COLO668 (cell line): ENCODE data around the gene ZBTB8OS.
A peak's percentile ranks its signal among the peaks of the same experiment; 100 is the strongest.

Experiments
- DNase-seq: peaks from one replicate; lab custom pipeline; 2025; ENCODE audit not compliant: unreplicated experiment; lab: John Stamatoyannopoulos, UW

The ZBTB8OS gene

DNA sequence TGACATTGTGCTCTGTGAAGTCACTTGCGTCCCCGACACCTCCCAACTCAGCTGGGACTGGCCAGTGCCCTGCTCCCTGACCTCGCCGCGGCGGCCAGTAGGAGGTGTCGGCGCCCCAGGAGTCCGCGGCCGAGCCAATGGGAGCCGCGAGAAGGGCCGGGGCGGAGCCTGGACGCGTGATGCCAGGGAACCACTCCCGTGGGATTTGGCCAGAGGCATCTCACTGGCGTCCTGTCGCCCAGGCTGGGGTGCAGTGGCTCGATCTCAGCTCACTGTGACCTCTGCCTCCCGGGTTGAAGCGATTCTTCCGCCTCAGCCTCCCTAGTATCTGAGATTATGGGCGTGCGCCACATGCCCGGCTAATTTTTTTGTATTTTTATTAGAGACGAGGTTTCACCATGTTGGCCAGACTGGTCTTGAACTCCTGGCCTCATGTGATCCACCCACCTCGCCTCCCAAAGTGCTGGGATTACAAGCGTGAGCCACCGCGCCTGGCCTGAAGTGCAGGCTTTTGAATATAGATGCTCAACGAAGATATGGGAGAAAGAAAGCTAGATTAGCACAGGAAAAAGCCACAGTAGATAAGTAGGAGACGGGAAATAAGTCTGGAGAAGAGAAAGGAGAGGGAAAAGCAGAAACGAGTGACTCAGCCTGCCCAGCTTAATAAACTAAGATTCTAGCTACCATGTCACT is 38.0 kb downstream of the ZBTB8OS start:
- peak; percentile 97 for DNase-seq

DNA sequence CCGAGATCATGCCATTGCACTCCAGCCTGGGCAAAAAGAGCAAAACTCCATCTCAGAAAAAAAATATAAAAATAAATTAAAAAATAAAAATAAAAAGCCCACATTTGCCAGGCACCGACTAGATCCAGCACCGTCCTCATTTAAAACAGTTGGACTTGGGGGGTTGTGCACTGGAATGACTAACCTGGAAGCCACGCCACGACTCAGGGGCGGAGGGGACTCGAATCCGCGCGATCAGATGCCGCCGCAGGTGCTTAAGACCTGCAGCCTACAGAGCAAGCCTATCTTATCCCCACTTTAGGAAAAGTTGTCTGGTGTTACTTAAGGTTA is 38.5 kb downstream of the ZBTB8OS start:
- DNase-seq, result no peak

DNA sequence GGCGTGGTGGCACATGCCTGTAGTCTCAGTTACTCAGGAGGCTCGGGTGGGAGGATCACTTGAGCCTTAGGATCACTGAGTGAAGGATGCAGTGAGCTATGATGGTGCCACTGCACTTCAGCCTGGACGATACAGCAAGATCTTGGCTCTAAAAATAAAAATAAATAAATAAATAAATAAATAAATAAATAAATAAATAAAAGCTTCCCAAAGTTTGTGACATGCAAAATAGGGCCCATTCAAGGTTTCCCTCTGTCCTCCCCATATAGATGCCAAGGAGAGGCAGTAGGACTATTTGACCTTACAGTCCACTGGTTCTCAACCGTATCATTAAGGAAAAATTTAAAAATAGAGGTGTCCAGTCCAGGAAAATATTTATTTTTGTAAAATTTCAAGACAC is 41.2 kb downstream of the ZBTB8OS start:
- no peak for DNase-seq

DNA sequence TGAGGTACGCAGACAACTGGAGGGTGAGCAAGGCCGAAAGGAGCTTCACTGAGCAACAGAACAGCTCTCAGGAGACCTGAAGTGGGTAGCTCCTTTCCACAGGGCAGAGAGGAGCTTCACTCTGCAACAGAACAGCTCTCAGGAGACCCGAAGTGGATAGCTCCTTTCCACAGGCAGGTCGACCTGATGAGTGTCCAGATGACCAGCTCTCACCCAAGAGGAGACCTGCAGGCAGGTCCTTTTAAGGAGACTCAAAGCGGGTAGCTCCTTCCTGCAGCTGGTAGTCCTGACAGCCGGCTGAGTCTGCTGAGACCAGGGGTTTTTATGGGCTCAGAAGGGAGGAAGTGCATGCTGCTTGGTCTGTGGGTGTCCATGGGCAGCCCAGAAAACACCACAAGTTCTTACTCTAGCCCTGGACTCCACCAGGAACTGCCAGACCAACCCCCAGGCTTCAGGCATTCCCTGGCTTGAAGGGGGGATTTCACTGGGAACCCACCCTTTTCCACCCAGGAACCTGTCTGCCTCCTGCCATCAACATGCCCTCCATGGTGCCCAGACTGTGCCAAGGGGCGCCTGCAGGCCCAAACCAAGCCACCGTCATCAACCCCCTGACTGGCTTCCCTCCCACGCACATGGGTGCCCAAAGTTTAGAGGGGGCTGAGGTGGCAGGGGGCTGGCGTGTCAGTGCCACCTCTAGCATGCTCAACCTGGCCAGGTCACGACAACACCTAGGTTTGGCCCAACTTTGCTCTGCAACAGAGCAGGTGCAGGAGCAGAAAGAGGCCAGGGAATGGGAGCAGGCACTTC is 43.6 kb downstream of the ZBTB8OS start:
- no peak for DNase-seq

DNA sequence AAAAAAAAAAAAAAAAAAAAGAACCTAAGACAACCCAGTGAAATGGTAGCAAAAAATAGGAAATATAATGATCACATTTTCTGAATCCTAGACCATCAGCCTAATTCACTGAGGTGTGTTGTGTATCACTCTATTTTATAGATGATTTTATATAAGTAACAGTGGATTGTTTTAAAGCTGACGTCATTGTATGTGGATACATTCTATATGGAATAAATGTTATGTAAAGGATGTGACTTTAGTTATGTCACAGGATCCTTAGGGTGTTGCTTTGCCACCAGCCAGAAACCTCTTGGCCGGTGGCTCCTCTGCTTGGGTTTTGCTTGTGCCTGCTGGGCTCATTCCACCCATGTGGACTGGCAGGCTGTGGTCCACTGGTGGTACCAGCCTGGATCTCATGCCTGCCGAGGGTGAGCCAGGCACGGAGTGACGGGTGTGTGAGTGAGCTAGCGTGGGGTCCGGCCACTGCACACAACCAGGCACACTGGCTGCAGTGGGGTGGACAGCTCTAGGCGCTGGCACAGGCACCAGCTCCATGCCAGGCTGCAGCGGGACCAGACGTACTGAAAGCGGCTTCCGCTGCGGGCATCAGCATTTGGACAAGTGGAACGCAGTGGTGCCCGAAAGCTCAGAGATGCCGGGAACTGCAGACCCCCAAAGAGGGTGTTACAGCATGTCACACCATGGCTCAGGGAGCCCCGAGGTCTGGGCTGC is 44.5 kb downstream of the ZBTB8OS start:
- no peak for DNase-seq

DNA sequence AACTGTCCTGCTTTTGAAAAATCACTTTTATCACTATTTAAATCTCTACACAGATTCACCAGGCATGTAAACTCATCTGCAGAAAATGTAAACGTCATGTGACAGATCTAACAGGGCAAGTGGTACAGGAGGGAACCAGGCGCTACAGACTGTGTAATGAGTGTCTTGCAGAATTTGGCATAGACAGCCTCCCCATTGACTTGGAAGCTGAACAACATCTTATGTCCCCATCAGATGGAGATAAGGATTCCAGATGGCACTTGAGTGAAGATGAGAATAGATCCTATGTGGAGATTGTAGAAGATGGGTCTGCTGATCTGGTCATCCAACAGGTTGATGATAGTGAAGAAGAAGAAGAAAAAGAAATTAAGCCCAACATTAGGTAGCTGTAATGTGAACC is 50.3 kb downstream of the ZBTB8OS start:
- no peak for DNase-seq

DNA sequence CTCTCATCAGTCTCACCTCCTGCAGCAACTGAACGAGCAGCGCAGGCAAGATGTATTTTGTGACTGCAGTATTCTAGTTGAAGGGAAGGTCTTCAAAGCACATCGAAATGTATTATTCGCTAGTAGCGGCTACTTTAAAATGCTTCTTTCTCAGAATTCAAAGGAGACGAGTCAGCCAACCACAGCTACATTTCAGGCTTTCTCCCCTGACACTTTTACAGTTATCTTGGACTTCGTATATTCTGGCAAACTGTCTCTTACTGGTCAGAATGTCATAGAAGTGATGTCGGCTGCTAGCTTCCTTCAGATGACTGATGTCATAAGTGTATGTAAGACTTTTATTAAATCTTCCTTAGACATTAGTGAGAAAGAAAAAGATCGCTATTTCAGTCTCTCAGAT is 57.4 kb downstream of the ZBTB8OS start:
- DNase-seq, result no peak

DNA sequence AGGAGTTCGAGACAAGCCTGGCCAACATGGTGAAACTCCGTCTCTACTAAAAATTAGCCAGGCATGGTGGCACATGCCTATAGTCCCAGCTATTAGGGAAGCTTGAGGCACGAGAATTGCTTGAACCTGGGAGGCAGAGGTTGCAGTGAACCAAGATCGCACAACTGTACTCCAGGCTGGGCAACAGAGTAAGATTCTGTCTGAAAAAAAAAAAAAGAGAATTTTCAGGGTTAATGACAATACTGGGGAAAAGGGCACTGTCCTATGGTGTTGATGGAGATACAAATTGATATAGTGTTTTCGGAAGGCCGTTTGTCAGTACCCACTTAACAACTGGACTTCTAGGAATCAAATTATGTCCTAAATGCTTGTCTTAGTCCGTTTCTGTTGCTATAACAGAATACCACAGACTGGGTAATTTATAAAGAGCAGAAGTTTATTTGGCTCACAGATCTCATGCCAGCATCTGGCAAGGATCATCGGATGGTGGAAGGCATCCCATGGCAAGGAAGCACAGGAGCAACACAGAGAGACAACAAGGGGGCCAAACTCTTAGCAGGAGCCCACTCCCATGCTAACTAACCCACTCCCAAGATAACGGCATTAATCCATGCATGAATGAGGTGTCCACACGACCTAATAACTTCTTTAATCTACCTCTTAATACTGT is 69.9 kb downstream of the ZBTB8OS start:
- no peak for DNase-seq
